AML-193 (cell line): ENCODE data around the gene SMARCAL1.

Experiments
- DNase-seq, 2 experiments: peaks; one replicate each; lab custom pipeline; 2025; lab: John Stamatoyannopoulos, UW

The SMARCAL1 gene

GRCh38 chr2:216392945-216393840, 19.1 kb upstream of the SMARCAL1 start:
- DNase-seq = no peak

GRCh38 chr2:216394881-216395280, 17.4 kb upstream of the SMARCAL1 start:
- DNase-seq = no peak

- DNase-seq = no peak
These were observed 12.7 kb upstream of the SMARCAL1 start for GRCh38 chr2:216399621-216400020.

- DNase-seq = no peak
These were observed 9.5 kb upstream of the SMARCAL1 start for GRCh38 chr2:216402751-216403150.

- peak; percentile 14 to 24 for DNase-seq
These were observed 8.2 kb upstream of the SMARCAL1 start for GRCh38 chr2:216404010-216404618.

- no peak for DNase-seq
These were observed 6.7 kb upstream of the SMARCAL1 start for GRCh38 chr2:216405588-216405987.

- no peak for DNase-seq
These were observed 5.5 kb upstream of the SMARCAL1 start for GRCh38 chr2:216406826-216407225.

- DNase-seq = no peak
These were observed 3.6 kb upstream of the SMARCAL1 start for GRCh38 chr2:216408426-216409290.

GRCh38 chr2:216410550-216410949, 1.7 kb upstream of the SMARCAL1 start:
- DNase-seq = no peak

GRCh38 chr2:216413882-216414281, 1.6 kb downstream of the SMARCAL1 start:
- DNase-seq = no peak

GRCh38 chr2:216414772-216415319, 2.6 kb downstream of the SMARCAL1 start:
- no peak for DNase-seq

GRCh38 chr2:216415541-216415940, 3.3 kb downstream of the SMARCAL1 start:
- no peak for DNase-seq

- DNase-seq = no peak
These were observed 4.5 kb downstream of the SMARCAL1 start for GRCh38 chr2:216416571-216417307.

- DNase-seq = no peak
These were observed 6.7 kb downstream of the SMARCAL1 start for GRCh38 chr2:216418981-216419380.

GRCh38 chr2:216420367-216421101, 8.2 kb downstream of the SMARCAL1 start:
- no peak for DNase-seq

GRCh38 chr2:216423071-216423470, 10.8 kb downstream of the SMARCAL1 start:
- DNase-seq = no peak

GRCh38 chr2:216424274-216424673, 12.0 kb downstream of the SMARCAL1 start:
- no peak for DNase-seq

- no peak for DNase-seq
These were observed 12.9 kb downstream of the SMARCAL1 start for GRCh38 chr2:216425008-216425787.

- no peak for DNase-seq
These were observed 14.0 kb downstream of the SMARCAL1 start for GRCh38 chr2:216426166-216426777.
